Left forelimb (tissue), 1 donor: ENCODE results near the gene CACNA1G.

Experiments used
- DNase-seq: peaks from one replicate; pipeline ENCODE4 v3.0.0-alpha.2; 2018; ENCODE audit warnings: low spot score

Gene CACNA1G

GRCh38 chr17:50560185-50560824, at the start of gene CACNA1G:
Gene CACNA1G, plus strand, starts transcription at chr17:50560715. Its CDS starts 745 bp downstream, at chr17:50561460.
- DNase-seq: peak; percentile 98

GRCh38 chr17:50511058-50511457, 49.5 kb upstream of the CACNA1G start:
- DNase-seq: no peak

GRCh38 chr17:50513495-50513894, 47.0 kb upstream of the CACNA1G start:
- DNase-seq: no peak

GRCh38 chr17:50514388-50514787, 46.1 kb upstream of the CACNA1G start:
- DNase-seq: no peak

GRCh38 chr17:50514936-50515702, 45.4 kb upstream of the CACNA1G start:
- no peak for DNase-seq

GRCh38 chr17:50517011-50517410, 43.5 kb upstream of the CACNA1G start:
- DNase-seq: no peak

GRCh38 chr17:50517504-50518383, 42.8 kb upstream of the CACNA1G start:
- no peak for DNase-seq

GRCh38 chr17:50518384-50519023, 42.0 kb upstream of the CACNA1G start:
- DNase-seq: no peak

- DNase-seq: no peak
Measured at GRCh38 chr17:50519141-50519834, 41.2 kb upstream of the CACNA1G start.

GRCh38 chr17:50520483-50520882, 40.0 kb upstream of the CACNA1G start:
- no peak for DNase-seq

- no peak for DNase-seq
Measured at GRCh38 chr17:50521514-50521913, 39.0 kb upstream of the CACNA1G start.

GRCh38 chr17:50522766-50523165, 37.7 kb upstream of the CACNA1G start:
- DNase-seq: no peak

GRCh38 chr17:50523208-50523607, 37.3 kb upstream of the CACNA1G start:
- DNase-seq: no peak

GRCh38 chr17:50524838-50525237, 35.7 kb upstream of the CACNA1G start:
- DNase-seq: no peak

- DNase-seq: no peak
Measured at GRCh38 chr17:50527155-50527762, 33.3 kb upstream of the CACNA1G start.

- DNase-seq: no peak
Measured at GRCh38 chr17:50527949-50528474, 32.5 kb upstream of the CACNA1G start.

GRCh38 chr17:50529849-50530248, 30.7 kb upstream of the CACNA1G start:
- DNase-seq: no peak

- no peak for DNase-seq
Measured at GRCh38 chr17:50531428-50532025, 29.0 kb upstream of the CACNA1G start.

GRCh38 chr17:50532452-50533024, 28.0 kb upstream of the CACNA1G start, which contains the start of gene EPN3:
Gene EPN3, plus strand, starts transcription at chr17:50532735. Its CDS starts 3,822 bp downstream, at chr17:50536557.
- DNase-seq: no peak

GRCh38 chr17:50533185-50533584, 27.3 kb upstream of the CACNA1G start:
- DNase-seq: no peak
